ENCODE results near the gene MYLK4.

The MYLK4 gene

GRCh38 chr6:2710412-2710811, 40.3 kb downstream of the MYLK4 start:
- no peak for DNase-seq (ENCODE audit: low read depth)
- H3K4me3 ChIP-seq (ENCODE audit: low read depth, low read length) = no peak overlapping the region
- TF ChIP-seq CTCF (IDR thresholded peaks at IDR 0.05; ENCODE audit: control insufficient read depth, extremely low read depth, insufficient read depth) = no peak

- DNase-seq (ENCODE audit: low read depth) = no peak
- TF ChIP-seq CTCF (IDR thresholded peaks at IDR 0.05; ENCODE audit: control insufficient read depth, extremely low read depth, insufficient read depth) = no peak
- no peak overlapping the region for H3K4me3 ChIP-seq (ENCODE audit: low read depth, low read length)
Observed at GRCh38 chr6:2708456-2708855, 42.3 kb downstream of the MYLK4 start.

- no peak for DNase-seq (ENCODE audit: low read depth)
- TF ChIP-seq CTCF (IDR thresholded peaks at IDR 0.05; ENCODE audit: control insufficient read depth, extremely low read depth, insufficient read depth) = no peak
- no peak overlapping the region for H3K4me3 ChIP-seq (ENCODE audit: low read depth, low read length)
Observed at GRCh38 chr6:2706558-2706957, 44.2 kb downstream of the MYLK4 start.

- no peak overlapping the region for H3K4me3 ChIP-seq (ENCODE audit: low read depth, low read length)
- no peak for TF ChIP-seq CTCF (IDR thresholded peaks at IDR 0.05; ENCODE audit: control insufficient read depth, extremely low read depth, insufficient read depth)
- no peak for DNase-seq (ENCODE audit: low read depth)
Observed at GRCh38 chr6:2705256-2705655, 45.5 kb downstream of the MYLK4 start.

- no peak for TF ChIP-seq CTCF (IDR thresholded peaks at IDR 0.05; ENCODE audit: control insufficient read depth, extremely low read depth, insufficient read depth)
- no peak for DNase-seq (ENCODE audit: low read depth)
- no peak overlapping the region for H3K4me3 ChIP-seq (ENCODE audit: low read depth, low read length)
Observed at GRCh38 chr6:2697291-2697690, 53.4 kb downstream of the MYLK4 start.

- TF ChIP-seq CTCF (IDR thresholded peaks at IDR 0.05; ENCODE audit: control insufficient read depth, extremely low read depth, insufficient read depth) = peak; percentile 52
- no peak for DNase-seq (ENCODE audit: low read depth)
- no peak overlapping the region for H3K4me3 ChIP-seq (ENCODE audit: low read depth, low read length)
Observed at GRCh38 chr6:2695454-2696095, 55.1 kb downstream of the MYLK4 start.

- TF ChIP-seq CTCF (IDR thresholded peaks at IDR 0.05; ENCODE audit: control insufficient read depth, extremely low read depth, insufficient read depth) = no peak
- no peak for DNase-seq (ENCODE audit: low read depth)
- no peak overlapping the region for H3K4me3 ChIP-seq (ENCODE audit: low read depth, low read length)
Observed at GRCh38 chr6:2693231-2693630, 57.5 kb downstream of the MYLK4 start.
